H1 (cell line): Measurements from ENCODE around the gene PHLPP1. TPM values are rescaled to one million over a fixed set of nuclear protein-coding genes. Genes with fewer than 3 reads are reported as not detected.

Source experiments
- CTCF ChIA-PET: fragments of 300-600 bp; sonication (Branson Sonifier 250); formaldehyde crosslinking; loops from one replicate; lab custom pipeline; 2021; ENCODE audit not compliant: partially characterized antibody; lab: Charles Lee
- POLR2A ChIA-PET: fragments of 300-600 bp; sonication (Branson Sonifier 250); formaldehyde crosslinking; loops from one replicate; lab custom pipeline; 2021; ENCODE audit warnings: inconsistent platforms; ENCODE audit not compliant: partially characterized antibody; lab: Charles Lee
- DNase-seq, 2 experiments: peaks; one replicate each; pipeline versions ENCODE4 v3.0.0 to v3.0.0-alpha.2; 2010 to 2022; ENCODE audit warnings: low spot score in 2 of 2, low read depth in 1 of 2, mixed read lengths in 1 of 2
- FAIRE-seq: peaks from 2 replicates; lab custom pipeline; 2011; peaks lifted over from hg19 to GRCh38; lab: Jason Lieb, UNC
- H2AFZ ChIP-seq: 2 replicates; pipeline ENCODE4 v1.8.1; 2012; ENCODE audit warnings: low read length, inconsistent platforms
- H2AK5ac ChIP-seq: 2 replicates; pipeline ENCODE4 v1.6.1; 2013; ENCODE audit warnings: low read depth, low read length
- H2BK120ac ChIP-seq: replicated peaks from 2 replicates; pipeline ENCODE3; 2013; ENCODE audit warnings: low read depth, low read length, inconsistent platforms
- H2BK12ac ChIP-seq: 2 replicates; pipeline ENCODE4 v1.6.1; 2013; ENCODE audit warnings: low read depth, low read length
- H2BK15ac ChIP-seq: 2 replicates; pipeline ENCODE4 v1.6.1; 2013; ENCODE audit warnings: low read length
- H2BK20ac ChIP-seq: 2 replicates; pipeline ENCODE4 v1.6.1; 2013; ENCODE audit warnings: low read length
- H2BK5ac ChIP-seq: 2 replicates; pipeline ENCODE4 v1.6.1; 2013; ENCODE audit warnings: low read depth, low read length
- H3K14ac ChIP-seq: 2 replicates; pipeline ENCODE4 v1.6.1; 2013; ENCODE audit warnings: inconsistent platforms; ENCODE audit not compliant: insufficient read length
- H3K18ac ChIP-seq: 2 replicates; pipeline ENCODE4 v1.6.1; 2013; ENCODE audit warnings: low read length; ENCODE audit errors: extremely low read depth
- H3K23ac ChIP-seq: 2 replicates; pipeline ENCODE4 v1.6.1; 2013; ENCODE audit warnings: inconsistent platforms; ENCODE audit not compliant: insufficient read length
- H3K23me2 ChIP-seq: 2 replicates; pipeline ENCODE4 v1.6.1; 2013; ENCODE audit warnings: low read depth, low read length
- H3K27ac ChIP-seq: 2 replicates; pipeline ENCODE4 v1.6.1; 2011; ENCODE audit warnings: low read depth, low read length, inconsistent platforms
- H3K27me3 ChIP-seq, 4 experiments: replicated peaks in 1 of 4; 1 replicate in 1 of 4; 2 replicates in 3 of 4; pipeline versions ENCODE4 v1.6.1 to v1.8.1; 2011 to 2013; ENCODE audit warnings: low read length in 3 of 4, mild to moderate bottlenecking in 3 of 4, inconsistent platforms in 2 of 4, mixed read lengths in 2 of 4, moderate library complexity in 1 of 4; ENCODE audit not compliant: control insufficient read depth in 3 of 4, insufficient read depth in 3 of 4; ENCODE audit errors: extremely low read depth in 1 of 4
- H3K36me3 ChIP-seq, 4 experiments: 2 replicates each; pipeline versions ENCODE4 v1.6.1 to v1.8.1; 2011 to 2013; ENCODE audit warnings: mild to moderate bottlenecking in 4 of 4, low read length in 3 of 4, moderate library complexity in 2 of 4, control low read depth in 1 of 4, inconsistent platforms in 1 of 4; ENCODE audit not compliant: insufficient read depth in 4 of 4, control insufficient read depth in 2 of 4
- H3K4ac ChIP-seq: replicated peaks from 2 replicates; pipeline ENCODE3; 2013; ENCODE audit warnings: low read length, low read depth, mixed read lengths, inconsistent platforms; ENCODE audit not compliant: insufficient read length
- H3K4me1 ChIP-seq, 4 experiments: replicated peaks in 1 of 4; 1 replicate in 1 of 4; 2 replicates in 3 of 4; pipeline versions ENCODE4 v1.6.1 to v1.8.1; 2011 to 2013; ENCODE audit warnings: low read length in 3 of 4, inconsistent platforms in 2 of 4, mixed read lengths in 1 of 4; ENCODE audit not compliant: insufficient read depth in 4 of 4, control insufficient read depth in 3 of 4
- H3K4me2 ChIP-seq, 2 experiments: 2 replicates each; pipeline versions ENCODE4 v1.6.1 to v1.8.1; 2011 to 2013; ENCODE audit warnings: low read depth in 2 of 2, low read length in 2 of 2, control low read depth in 1 of 2, inconsistent platforms in 1 of 2, mild to moderate bottlenecking in 1 of 2; ENCODE audit not compliant: insufficient read depth in 1 of 2
- H3K4me3 ChIP-seq, 4 experiments: fragments of 200-600, 300-600 bp in 1 of 4; sonication (generic), shearing (Covaris generic), sonication (Bioruptor Twin) in 1 of 4; 2 replicates each; pipeline versions ENCODE4 v1.5.1 to v1.8.1; 2011 to 2016; ENCODE audit warnings: low read length in 4 of 4, low read depth in 3 of 4, control low read depth in 2 of 4, inconsistent platforms in 2 of 4, mild to moderate bottlenecking in 2 of 4, mixed read lengths in 1 of 4, moderate library complexity in 1 of 4; ENCODE audit not compliant: insufficient read depth in 2 of 4; ENCODE audit errors: extremely low read depth in 1 of 4
- H3K56ac ChIP-seq: replicated peaks from 2 replicates; pipeline ENCODE3; 2013; ENCODE audit warnings: low read depth, mild to moderate bottlenecking, mixed read lengths, low read length, inconsistent platforms; ENCODE audit not compliant: insufficient read length
- H3K79me1 ChIP-seq: 2 replicates; pipeline ENCODE4 v1.6.1; 2013; ENCODE audit warnings: low read depth, low read length, control low read depth
- H3K79me2 ChIP-seq, 2 experiments: 2 replicates each; pipeline versions ENCODE4 v1.6.1 to v1.8.1; 2012 to 2013; ENCODE audit warnings: low read length in 2 of 2, mild to moderate bottlenecking in 2 of 2, inconsistent platforms in 1 of 2; ENCODE audit not compliant: insufficient read depth in 2 of 2, control insufficient read depth in 1 of 2
- H3K9ac ChIP-seq, 4 experiments: replicated peaks in 1 of 4; 1 replicate in 1 of 4; 2 replicates in 3 of 4; pipeline versions ENCODE4 v1.6.1 to v1.8.1; 2011 to 2013; ENCODE audit warnings: low read depth in 3 of 4, low read length in 3 of 4, control low read depth in 2 of 4, mild to moderate bottlenecking in 2 of 4, moderate library complexity in 2 of 4, inconsistent platforms in 1 of 4; ENCODE audit errors: extremely low read depth in 1 of 4
- H3K9me3 ChIP-seq, 2 experiments: 2 replicates each; pipeline versions ENCODE4 v1.6.1 to v1.8.1; 2012 to 2013; ENCODE audit warnings: mild to moderate bottlenecking in 2 of 2, moderate library complexity in 2 of 2, control low read depth in 1 of 2, inconsistent platforms in 1 of 2, low read depth in 1 of 2, low read length in 1 of 2, mixed read lengths in 1 of 2; ENCODE audit not compliant: insufficient read depth in 2 of 2
- H4K20me1 ChIP-seq, 2 experiments: replicated peaks in 1 of 2; 2 replicates each; pipeline versions ENCODE3 to v1.8.1; 2011 to 2013; ENCODE audit warnings: inconsistent platforms in 2 of 2, low read length in 2 of 2, mild to moderate bottlenecking in 1 of 2; ENCODE audit not compliant: insufficient read depth in 2 of 2, control insufficient read depth in 1 of 2
- H4K5ac ChIP-seq: 2 replicates; pipeline ENCODE4 v1.6.1; 2013; ENCODE audit warnings: low read length, low read depth, mixed read lengths, inconsistent platforms; ENCODE audit not compliant: insufficient read length
- H4K8ac ChIP-seq: 2 replicates; pipeline ENCODE4 v1.8.0; 2013; ENCODE audit warnings: mild to moderate bottlenecking, moderate library complexity, low read length, inconsistent platforms; ENCODE audit not compliant: insufficient read depth; ENCODE audit errors: extremely low read depth
- H4K91ac ChIP-seq: replicated peaks from 2 replicates; pipeline ENCODE3; 2013; ENCODE audit warnings: low read length, mixed read lengths, inconsistent platforms; ENCODE audit not compliant: insufficient read length
- CREB1 ChIP-seq: IDR thresholded peaks from 2 replicates; pipeline ENCODE4 v1.6.1; 2012; ENCODE audit warnings: inconsistent platforms
- FOSL1 ChIP-seq: IDR thresholded peaks from 2 replicates; pipeline ENCODE4 v1.6.1; 2011; ENCODE audit warnings: mild to moderate bottlenecking, low read depth, low read length, moderate library complexity; ENCODE audit not compliant: insufficient read depth
- HDAC2 ChIP-seq, 2 experiments: fragments of 300-600 bp in 1 of 2; sonication (generic) in 1 of 2; IDR thresholded peaks; 2 replicates each; pipeline ENCODE4 v1.6.1; 2011 to 2012; ENCODE audit warnings: low read depth in 2 of 2, low read length in 2 of 2, mild to moderate bottlenecking in 2 of 2, moderate library complexity in 2 of 2, borderline replicate concordance in 1 of 2, inconsistent platforms in 1 of 2
- HDAC6 ChIP-seq: IDR thresholded peaks from one replicate; pipeline ENCODE4 v1.7.1; 2012; ENCODE audit warnings: low read depth, mild to moderate bottlenecking, inconsistent platforms, low read length, moderate library complexity
- MAFK ChIP-seq: IDR thresholded peaks from 2 replicates; pipeline ENCODE4 v1.6.1; 2012; ENCODE audit warnings: low read depth, mild to moderate bottlenecking, improper control_type of control experiment, low read length
- RAD21 ChIP-seq, 2 experiments: IDR thresholded peaks in 1 of 2; conservative IDR thresholded peaks in 1 of 2; 2 replicates each; pipeline ENCODE4 v1.6.1; 2011; ENCODE audit warnings: low read depth in 2 of 2, low read length in 2 of 2, improper control_type of control experiment in 1 of 2, inconsistent platforms in 1 of 2, mild to moderate bottlenecking in 1 of 2, moderate library complexity in 1 of 2
- SRF ChIP-seq: IDR thresholded peaks from 2 replicates; pipeline ENCODE4 v1.6.1; 2011; ENCODE audit warnings: mild to moderate bottlenecking, low read depth, low read length, moderate library complexity
- TEAD4 ChIP-seq: IDR thresholded peaks from 2 replicates; pipeline ENCODE4 v1.6.1; 2012; ENCODE audit warnings: low read depth, low read length, inconsistent platforms, mixed read lengths
- YY1 ChIP-seq: IDR thresholded peaks from 2 replicates; pipeline ENCODE4 v1.6.1; 2011; ENCODE audit warnings: low read depth, mild to moderate bottlenecking, low read length
- WGBS, 2 experiments: shearing (Covaris generic) in 1 of 2; methylation state at CpG; one replicate each; pipeline versions ENCODE4 v1.1.6 to v1.1.7; 2013 to 2015; ENCODE audit warnings: low lambda C conversion rate in 2 of 2, mixed read lengths in 2 of 2, inconsistent platforms in 1 of 2, low coverage in 1 of 2, missing lambda C conversion rate in 1 of 2; ENCODE audit not compliant: insufficient replicate concordance in 2 of 2, insufficient coverage in 1 of 2, insufficient read length in 1 of 2; ENCODE audit errors: extremely low coverage in 1 of 2, missing lambda C conversion rate in 1 of 2; 5-methylcytosine and 5-hydroxymethylcytosine counted together
- polyA plus RNA-seq, 7 experiments: library from polyadenylated mRNA; depleted of rRNA in 3 of 7; stranded (reverse) in 5 of 7; unstranded in 2 of 7; fragments of >200 nt in 5 of 7; fragments of 200-250 nt in 2 of 7; gene quantifications; 1 replicate in 5 of 7; 2 replicates in 1 of 7; 4 replicates in 1 of 7; pipeline versions ENCODE4 v1.2.1 to v1.2.3, GENCODE V29; 2011 to 2013; ENCODE audit warnings: missing spikeins in 2 of 7, mixed read lengths in 2 of 7
- total RNA-seq: library from RNA; stranded (reverse); fragmentation: NEBNext Ultra II Directional; extraction: Animal tissue kit (Norgen Biotek cat#: 25700); gene quantifications from 2 replicates; pipeline ENCODE4 v1.2.1, GENCODE V29; 2021

The PHLPP1 gene
- total and polyA plus RNA-seq, 2 of the 8 experiments (the other 6 are each of a cell fraction or from before 2014, with no cell fraction given), result 28.0 to 66.3 TPM

GRCh38 chr18:62693659-62694058 lies 21.7 kb upstream of the PHLPP1 start:
- Histone ChIP-seq H3K9me3 (peaks cover 6 to 7% of the 10 kb centered on the region in 2 experiments), H3K27me3 (no peaks in the 10 kb centered on the region), H3K14ac (no peak overlapping the region), H2BK5ac (no peak overlapping the region), H2BK15ac (no peak overlapping the region), H2BK120ac (no peak overlapping the region), H2BK12ac (no peak overlapping the region), H3K23ac (no peak overlapping the region), H4K8ac (no peak overlapping the region), H3K56ac (no peak overlapping the region), H3K4me1 (no peaks in the 10 kb centered on the region), H4K5ac (no peak overlapping the region), H3K79me2 (no peaks in the 10 kb centered on the region), H2BK20ac (no peak overlapping the region), H4K91ac (no peak overlapping the region)
- TF ChIP-seq MAFK, result no peak
- no peak for TF ChIP-seq FOSL1
- no peak for TF ChIP-seq RAD21 (IDR thresholded peaks at IDR 0.05 in 1 of 2, conservative IDR thresholded peaks at IDR 0.05 in 1 of 2; ENCODE audit: low read depth in 2 of 2, low read length in 2 of 2)
- no peak for TF ChIP-seq YY1
- TF ChIP-seq TEAD4, result no peak
- TF ChIP-seq SRF, result no peak
- no peak for TF ChIP-seq CREB1
- TF ChIP-seq HDAC6, result no peak
- TF ChIP-seq HDAC2 (IDR thresholded peaks at IDR 0.05; ENCODE audit: borderline replicate concordance in 1 of 2, low read depth in 2 of 2, low read length in 2 of 2), result no peak
- TF ChIP-seq, all 59 proteins: peak for 0
- H2AK5ac ChIP-seq, result no peak overlapping the region
- no peak overlapping the region for H3K27ac ChIP-seq
- CTCF ChIA-PET, result interaction anchor here (1.0 kb wide), 1 partner anchor 289 kb away, joined by 3 read pairs; no protein-coding TSS in a partner anchor
- 91% methylated on average over 1 of the region's 1 CpG; no CpG with 5 or more reads in 1 of the 2 experiments for WGBS, 2 experiments
- H3K79me1 ChIP-seq, result no peaks in the 10 kb centered on the region
- no peak overlapping the region for H3K9ac ChIP-seq
- H3K4me2 ChIP-seq, result no peak overlapping the region
- DNase-seq (no peak), FAIRE-seq (no peak)
- H3K4ac ChIP-seq, result no peak overlapping the region
- no peak overlapping the region for H3K18ac ChIP-seq
- no peaks in the 10 kb centered on the region; the same call in 1 of the 2 replicates for H3K23me2 ChIP-seq
- no peak overlapping the region for H2AFZ ChIP-seq
- POLR2A ChIA-PET, result no interaction called here
- H3K36me3 ChIP-seq, result no peaks in the 10 kb centered on the region
- H3K4me3 ChIP-seq, result no peak overlapping the region
- no peaks in the 10 kb centered on the region for H4K20me1 ChIP-seq
